Measurements from ENCODE around the gene COL2A1.

COL2A1 gene

GRCh38 chr12:47942614-47943225 lies 61.6 kb downstream of the COL2A1 start:
- FAIRE-seq, result no peak

GRCh38 chr12:47941871-47942613 lies 62.2 kb downstream of the COL2A1 start:
- FAIRE-seq, result no peak

- FAIRE-seq, result no peak
Observed at GRCh38 chr12:47941475-47941780, 62.8 kb downstream of the COL2A1 start.

GRCh38 chr12:47940773-47941474 lies 63.4 kb downstream of the COL2A1 start:
- no peak for FAIRE-seq

GRCh38 chr12:47939009-47939601 lies 65.2 kb downstream of the COL2A1 start:
- no peak for FAIRE-seq

GRCh38 chr12:47938594-47938993 lies 65.7 kb downstream of the COL2A1 start:
- no peak for FAIRE-seq

- no peak for FAIRE-seq
Observed at GRCh38 chr12:47938093-47938492, 66.2 kb downstream of the COL2A1 start.

GRCh38 chr12:47935184-47935583 lies 69.1 kb downstream of the COL2A1 start:
- FAIRE-seq, result peak; percentile 31

GRCh38 chr12:47931187-47931586 lies 73.1 kb downstream of the COL2A1 start:
- no peak for FAIRE-seq

GRCh38 chr12:47930634-47931033 lies 73.6 kb downstream of the COL2A1 start:
- FAIRE-seq, result no peak

GRCh38 chr12:47927346-47927745 lies 76.9 kb downstream of the COL2A1 start:
- no peak for FAIRE-seq
